Astrocyte (in vitro differentiated cells and primary cell): ENCODE results near the gene CETN3. TPM values are rescaled to one million over a fixed set of nuclear protein-coding genes. Genes with fewer than 3 reads are reported as not detected.

Source experiments
- DNase-seq: peaks from one replicate; pipeline ENCODE4 v3.0.0-alpha.2; 2010; ENCODE audit warnings: low read depth
- FAIRE-seq: peaks from 2 replicates; lab custom pipeline; 2011; peaks lifted over from hg19 to GRCh38; lab: Jason Lieb, UNC
- H2AFZ ChIP-seq: 2 replicates; pipeline ENCODE4 v1.6.0; 2012; ENCODE audit warnings: low read depth, low read length, inconsistent platforms
- H3K27ac ChIP-seq: 2 replicates; pipeline ENCODE4 v1.5.1; 2011; ENCODE audit warnings: low read depth, low read length, inconsistent platforms
- H3K27me3 ChIP-seq: 2 replicates; pipeline ENCODE4 v1.6.0; 2011; ENCODE audit warnings: low read length, inconsistent platforms; ENCODE audit not compliant: insufficient read depth
- H3K36me3 ChIP-seq: 2 replicates; pipeline ENCODE4 v1.5.1; 2011; ENCODE audit warnings: low read length, inconsistent platforms; ENCODE audit not compliant: insufficient read depth
- H3K4me1 ChIP-seq: 2 replicates; pipeline ENCODE4 v1.5.1; 2011; ENCODE audit warnings: low read length, inconsistent platforms; ENCODE audit not compliant: insufficient read depth
- H3K4me2 ChIP-seq: 2 replicates; pipeline ENCODE4 v1.6.0; 2012; ENCODE audit warnings: low read length, inconsistent platforms
- H3K4me3 ChIP-seq: 2 replicates; pipeline ENCODE4 v1.5.1; 2011; ENCODE audit warnings: low read depth, mild to moderate bottlenecking, low read length, inconsistent platforms; ENCODE audit not compliant: insufficient read depth
- H3K79me2 ChIP-seq: 2 replicates; pipeline ENCODE4 v1.6.0; 2012; ENCODE audit warnings: mild to moderate bottlenecking, low read length, inconsistent platforms; ENCODE audit not compliant: insufficient read depth
- H3K9ac ChIP-seq: 2 replicates; pipeline ENCODE4 v1.6.0; 2012; ENCODE audit warnings: mild to moderate bottlenecking, low read length, inconsistent platforms
- H3K9me3 ChIP-seq: 2 replicates; pipeline ENCODE4 v1.5.1; 2012; ENCODE audit warnings: low read depth, mild to moderate bottlenecking, low read length, inconsistent platforms; ENCODE audit not compliant: insufficient read depth
- H4K20me1 ChIP-seq: 2 replicates; pipeline ENCODE4 v1.6.0; 2012; ENCODE audit warnings: low read length, inconsistent platforms; ENCODE audit not compliant: insufficient read depth
- H3K27ac Mint-ChIP-seq: one replicate; pipeline ENCODE4 v1.8.0; 2021; ENCODE audit warnings: mild to moderate bottlenecking, mixed read lengths; ENCODE audit not compliant: unreplicated experiment
- H3K27me3 Mint-ChIP-seq: one replicate; pipeline ENCODE4 v1.8.0; 2021; ENCODE audit warnings: low read depth, mixed read lengths; ENCODE audit not compliant: unreplicated experiment
- H3K36me3 Mint-ChIP-seq: one replicate; pipeline ENCODE4 v1.8.0; 2021; ENCODE audit warnings: low read depth, mixed read lengths; ENCODE audit not compliant: unreplicated experiment
- H3K4me1 Mint-ChIP-seq: one replicate; pipeline ENCODE4 v1.8.0; 2021; ENCODE audit warnings: low read depth, mixed read lengths; ENCODE audit not compliant: unreplicated experiment
- H3K4me3 Mint-ChIP-seq: one replicate; pipeline ENCODE4 v1.8.0; 2021; ENCODE audit warnings: mild to moderate bottlenecking, moderate library complexity, mixed read lengths; ENCODE audit not compliant: unreplicated experiment
- H3K9me3 Mint-ChIP-seq: one replicate; pipeline ENCODE4 v1.8.0; 2021; ENCODE audit warnings: mild to moderate bottlenecking, mixed read lengths; ENCODE audit not compliant: unreplicated experiment
- CTCF ChIP-seq: IDR thresholded peaks from 2 replicates; pipeline ENCODE4 v1.5.1; 2011; ENCODE audit warnings: low read depth, mild to moderate bottlenecking, inconsistent platforms, low read length, moderate library complexity; ENCODE audit not compliant: insufficient read depth
- EZH2 ChIP-seq: IDR thresholded peaks from 2 replicates; pipeline ENCODE4 v1.6.1; 2012; ENCODE audit warnings: mild to moderate bottlenecking, low read length, inconsistent platforms; ENCODE audit not compliant: insufficient read depth
- total RNA-seq: library from RNA; stranded (reverse); gene quantifications from 2 replicates; pipeline ENCODE4 v1.2.1, GENCODE V29; 2021

The CETN3 gene
- total RNA-seq, 1 donor from 2014 or later, result 18.2 TPM

GRCh38 chr5:90356176-90356575 is 53.4 kb downstream of the CETN3 start:
- H3K27ac ChIP-seq, result no peak overlapping the region
- no peaks in the 10 kb centered on the region for H3K27me3 ChIP-seq
- H3K4me3 ChIP-seq, result no peak overlapping the region
- Mint-ChIP-seq H3K4me1 (no peaks in the 10 kb centered on the region), H3K9me3 (no peaks in the 10 kb centered on the region), H3K36me3 (no peaks in the 10 kb centered on the region), H3K4me3 (no peak overlapping the region), H3K27me3 (no peaks in the 10 kb centered on the region), H3K27ac (no peak overlapping the region)
- FAIRE-seq (no peak), DNase-seq (no peak)
- H3K4me2 ChIP-seq, result no peak overlapping the region
- no peak for TF ChIP-seq CTCF
- no peak for TF ChIP-seq EZH2
- no peak overlapping the region for H3K9ac ChIP-seq
- no peaks in the 10 kb centered on the region for H3K4me1 ChIP-seq
- H4K20me1 ChIP-seq, result no peaks in the 10 kb centered on the region
- H3K9me3 ChIP-seq, result no peaks in the 10 kb centered on the region
- no peaks in the 10 kb centered on the region for H3K79me2 ChIP-seq
- no peak overlapping the region for H2AFZ ChIP-seq
- no peaks in the 10 kb centered on the region for H3K36me3 ChIP-seq

- Histone ChIP-seq H3K27me3 (no peaks in the 10 kb centered on the region), H3K4me2 (no peak overlapping the region), H2AFZ (no peak overlapping the region), H3K27ac (no peak overlapping the region), H3K4me1 (no peaks in the 10 kb centered on the region), H3K79me2 (no peaks in the 10 kb centered on the region), H3K9me3 (no peaks in the 10 kb centered on the region), H3K4me3 (no peak overlapping the region), H3K9ac (no peak overlapping the region), H4K20me1 (no peaks in the 10 kb centered on the region), H3K36me3 (no peaks in the 10 kb centered on the region)
- Mint-ChIP-seq H3K36me3 (no peaks in the 10 kb centered on the region), H3K9me3 (no peaks in the 10 kb centered on the region), H3K27ac (no peak overlapping the region), H3K27me3 (no peaks in the 10 kb centered on the region), H3K4me3 (no peak overlapping the region), H3K4me1 (no peaks in the 10 kb centered on the region)
- no peak for TF ChIP-seq CTCF
- TF ChIP-seq EZH2, result no peak
- DNase-seq (no peak), FAIRE-seq (no peak)
Observed at GRCh38 chr5:90355635-90356034, 53.9 kb downstream of the CETN3 start.

GRCh38 chr5:90353254-90353653 is 56.3 kb downstream of the CETN3 start:
- Histone ChIP-seq H3K4me3 (no peak overlapping the region), H2AFZ (no peak overlapping the region), H3K4me1 (no peaks in the 10 kb centered on the region), H4K20me1 (no peaks in the 10 kb centered on the region), H3K9me3 (no peaks in the 10 kb centered on the region), H3K27me3 (no peaks in the 10 kb centered on the region), H3K4me2 (no peak overlapping the region), H3K27ac (no peak overlapping the region), H3K9ac (no peak overlapping the region), H3K36me3 (no peaks in the 10 kb centered on the region), H3K79me2 (no peaks in the 10 kb centered on the region)
- FAIRE-seq (no peak), DNase-seq (no peak)
- Mint-ChIP-seq H3K9me3 (no peaks in the 10 kb centered on the region), H3K36me3 (no peaks in the 10 kb centered on the region), H3K4me1 (no peaks in the 10 kb centered on the region), H3K4me3 (no peak overlapping the region), H3K27ac (no peak overlapping the region), H3K27me3 (no peaks in the 10 kb centered on the region)
- TF ChIP-seq CTCF, result no peak
- TF ChIP-seq EZH2, result no peak
